ENCODE results near the gene TRIL.

The TRIL gene

GRCh38 chr7:28908775-28909174 lies 49.4 kb downstream of the TRIL start:
- Mint-ChIP-seq H3K4me3 (no peak overlapping the region), H3K27ac (no peak overlapping the region), H3K27me3 (peaks cover 13% of the 10 kb centered on the region), H3K9me3 (peaks cover 10% of the 10 kb centered on the region), H3K36me3 (ENCODE audit: low read depth) (no peaks in the 10 kb centered on the region), H3K4me1 (ENCODE audit: low read depth) (no peaks in the 10 kb centered on the region)
- intact Hi-C loops (cut with micrococcal nuclease): no loop called here

- Mint-ChIP-seq H3K4me1 (ENCODE audit: low read depth) (no peaks in the 10 kb centered on the region), H3K27ac (no peak overlapping the region), H3K27me3 (peaks cover 13% of the 10 kb centered on the region), H3K36me3 (ENCODE audit: low read depth) (no peaks in the 10 kb centered on the region), H3K4me3 (no peak overlapping the region), H3K9me3 (no peaks in the 10 kb centered on the region)
- intact Hi-C loops (cut with micrococcal nuclease): no loop called here
These were observed 52.7 kb downstream of the TRIL start for GRCh38 chr7:28905464-28905863.

- intact Hi-C loops (cut with micrococcal nuclease): no loop called here
- H3K4me3 Mint-ChIP-seq: no peak overlapping the region
- no peak overlapping the region for H3K27ac Mint-ChIP-seq
- H3K36me3 Mint-ChIP-seq (ENCODE audit: low read depth): no peaks in the 10 kb centered on the region
- no peaks in the 10 kb centered on the region for H3K4me1 Mint-ChIP-seq (ENCODE audit: low read depth)
- peaks cover 16% of the 10 kb centered on the region for H3K27me3 Mint-ChIP-seq
- no peaks in the 10 kb centered on the region for H3K9me3 Mint-ChIP-seq
These were observed 53.5 kb downstream of the TRIL start for GRCh38 chr7:28904578-28905048.

GRCh38 chr7:28903730-28904577 lies 54.2 kb downstream of the TRIL start:
- intact Hi-C loops (cut with micrococcal nuclease): no loop called here
- Mint-ChIP-seq H3K36me3 (ENCODE audit: low read depth) (no peaks in the 10 kb centered on the region), H3K9me3 (no peaks in the 10 kb centered on the region), H3K27ac (no peak overlapping the region), H3K27me3 (peaks cover 15% of the 10 kb centered on the region), H3K4me1 (ENCODE audit: low read depth) (no peaks in the 10 kb centered on the region), H3K4me3 (no peak overlapping the region)

All from dendritic cell treated with granulocyte-macrophage colony-stimulating factor and Interleukin-4, amounts not matched to agents 40 ng/mL and 50 ng/mL, for 4 days (primary cell).